ENCODE measurements around the gene UBAC2.
"Not testable (repeated sequence)": the region's sequence is repeated elsewhere in the genome, so short reads cannot be mapped to it uniquely, and the experiment has no call there.

UBAC2 gene

DNA sequence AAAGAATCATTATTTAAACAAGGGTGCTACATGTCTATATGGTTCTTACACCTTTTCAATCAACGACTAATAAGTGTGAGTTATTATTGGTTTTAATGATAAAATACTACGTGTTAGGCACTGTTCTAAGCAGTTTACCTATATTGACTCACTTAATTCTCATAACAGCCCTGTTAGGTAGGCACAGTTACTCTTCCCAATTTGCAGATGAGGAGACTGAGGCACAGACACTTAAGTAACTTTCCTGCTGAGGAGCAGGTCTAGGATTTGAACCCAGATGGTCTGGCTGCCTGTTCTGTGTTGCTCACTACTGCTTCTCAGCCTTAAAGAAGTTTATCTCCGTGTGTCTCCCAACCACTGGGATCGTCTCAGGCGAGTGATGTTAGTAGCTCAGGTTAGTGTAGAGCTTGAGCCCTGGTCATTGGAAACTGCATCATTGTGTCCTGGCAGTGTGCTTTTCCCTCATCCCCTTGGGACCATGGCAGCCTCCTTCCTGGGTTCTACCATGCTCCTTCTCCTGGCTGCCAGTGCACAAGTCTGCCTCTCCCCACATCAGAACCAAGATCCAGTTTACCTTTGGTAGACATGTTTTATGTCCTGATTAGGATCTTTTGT is 10.9 kb downstream of the UBAC2 start:
- DNase-seq (ENCODE audit: low read depth in 2 of 2, low spot score in 1 of 2), result no peak

DNA sequence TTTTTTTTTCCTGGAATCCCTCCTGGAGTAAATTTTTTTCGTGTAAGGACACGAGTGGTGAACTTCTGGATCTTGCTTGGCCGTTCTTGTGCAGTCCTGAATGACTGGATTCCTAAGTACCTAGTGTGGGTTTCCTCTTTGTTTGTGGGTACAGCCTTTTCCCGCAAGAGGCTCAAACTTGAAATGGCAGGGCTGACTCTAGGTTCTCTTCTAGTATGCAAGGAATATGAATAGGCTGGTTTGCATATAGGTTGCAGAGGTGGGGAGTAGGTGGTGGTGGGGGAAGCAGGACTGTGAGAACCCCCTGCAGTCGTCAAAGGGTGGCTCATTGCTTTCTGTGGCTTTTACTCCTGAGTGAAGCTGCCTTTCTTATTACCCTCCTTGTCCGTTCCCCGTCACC is 13.6 kb downstream of the UBAC2 start:
- peak in 1 of 2 donors; percentile 34 for DNase-seq (ENCODE audit: low read depth in 2 of 2, low spot score in 1 of 2)

DNA sequence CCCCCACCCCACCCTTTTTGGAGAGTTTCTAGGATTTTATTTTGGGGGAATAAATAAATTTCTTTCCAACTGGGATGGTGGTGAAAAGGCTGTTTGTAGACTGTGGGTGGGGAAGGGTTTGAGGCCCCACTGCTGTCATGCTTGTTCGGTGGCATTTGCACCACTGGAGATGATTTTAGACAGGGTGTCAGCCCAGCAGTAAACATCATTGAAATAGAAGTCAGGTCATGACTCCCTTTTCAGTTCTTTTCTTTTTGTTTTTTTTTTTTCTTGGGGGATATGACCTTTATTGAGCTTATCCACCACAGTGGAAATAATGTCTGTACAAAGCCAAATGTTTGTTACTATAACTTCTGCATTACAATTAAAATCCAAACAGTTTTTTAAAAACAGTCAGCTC is 14.1 kb downstream of the UBAC2 start:
- DNase-seq (ENCODE audit: low read depth in 2 of 2, low spot score in 1 of 2), result no peak

DNA sequence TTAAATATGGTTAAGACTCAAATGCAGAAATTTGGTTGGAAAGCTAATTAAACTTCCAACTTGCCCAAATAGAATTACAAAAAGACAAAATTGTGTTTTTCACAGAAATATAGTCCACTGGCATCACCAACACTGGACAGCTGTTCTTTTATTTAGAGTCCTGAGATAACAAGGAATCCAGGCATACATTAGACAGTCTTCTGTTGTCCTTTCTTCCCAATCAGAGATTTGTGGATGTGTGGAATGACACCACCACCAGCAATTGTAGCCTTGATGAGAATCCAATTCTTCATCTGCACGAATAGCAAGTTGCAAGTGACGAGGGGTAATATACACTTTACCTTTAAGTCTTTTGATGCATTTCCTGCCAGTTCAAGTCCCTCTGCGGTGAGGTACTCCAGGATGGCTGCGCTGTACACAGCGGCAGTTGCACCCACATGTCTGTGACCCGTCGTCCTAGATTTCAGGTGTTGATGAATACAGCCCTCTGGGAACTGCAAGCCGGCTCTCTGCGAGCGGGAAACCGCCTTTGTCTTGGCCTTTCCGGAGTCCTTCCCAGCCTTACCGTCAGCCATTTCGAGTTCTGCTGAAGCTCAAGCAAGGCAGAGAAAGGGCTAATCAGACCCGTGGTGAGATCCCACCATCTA is 14.7 kb downstream of the UBAC2 start:
- DNase-seq (ENCODE audit: low read depth in 2 of 2, low spot score in 1 of 2), result no peak

DNA sequence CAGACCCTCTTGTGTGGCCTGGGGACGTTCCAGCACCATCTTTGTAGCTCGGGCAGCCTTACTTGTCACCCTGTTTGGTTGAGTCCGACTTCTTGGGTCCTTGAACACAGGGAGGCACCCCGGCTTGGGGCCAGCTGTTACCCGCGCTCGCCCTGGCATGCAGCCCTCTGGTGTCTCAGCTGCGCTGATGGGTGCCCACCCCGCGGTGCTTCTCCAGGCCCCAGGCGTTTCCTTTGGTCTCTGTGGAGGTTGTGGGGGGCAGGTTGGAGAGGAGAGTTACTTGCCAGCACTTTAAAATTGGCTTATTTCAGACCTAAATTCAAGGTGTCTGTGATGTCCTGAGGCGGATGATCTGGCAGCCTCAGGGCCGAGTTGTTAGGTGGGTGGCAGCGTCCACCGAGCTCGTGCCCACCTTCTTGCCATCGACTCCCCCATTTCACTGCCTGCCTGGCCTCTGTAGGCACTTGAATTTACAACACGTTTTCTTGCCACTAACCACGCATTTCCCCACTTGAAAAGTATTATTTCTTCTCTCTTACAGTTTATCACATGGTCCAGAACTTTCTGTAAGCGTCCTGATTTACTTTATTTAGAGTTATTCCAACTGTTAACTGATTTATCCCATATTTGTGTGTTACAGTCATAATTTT is 16.9 kb downstream of the UBAC2 start:
- no peak for DNase-seq (ENCODE audit: low read depth in 2 of 2, low spot score in 1 of 2)

DNA sequence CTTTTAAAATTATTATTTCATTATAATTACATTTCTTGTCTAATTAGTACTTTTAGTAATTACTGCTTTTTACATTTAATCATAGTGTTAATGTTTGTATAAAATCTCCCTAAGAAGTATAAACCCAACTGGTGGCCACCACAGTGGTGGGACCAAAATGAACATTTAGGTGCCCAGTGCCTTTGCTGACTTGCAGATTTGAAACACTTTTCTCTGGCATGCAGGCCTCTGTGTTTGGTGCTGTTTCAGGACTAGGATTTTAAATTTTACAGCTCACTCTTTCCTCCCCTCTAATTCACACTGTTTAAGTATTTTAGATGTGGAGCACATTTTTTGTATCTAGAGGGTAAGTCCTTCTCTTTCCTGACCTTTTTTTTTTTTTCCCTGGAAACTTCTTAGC is 17.5 kb downstream of the UBAC2 start:
- DNase-seq (ENCODE audit: low read depth in 2 of 2, low spot score in 1 of 2), result no peak

DNA sequence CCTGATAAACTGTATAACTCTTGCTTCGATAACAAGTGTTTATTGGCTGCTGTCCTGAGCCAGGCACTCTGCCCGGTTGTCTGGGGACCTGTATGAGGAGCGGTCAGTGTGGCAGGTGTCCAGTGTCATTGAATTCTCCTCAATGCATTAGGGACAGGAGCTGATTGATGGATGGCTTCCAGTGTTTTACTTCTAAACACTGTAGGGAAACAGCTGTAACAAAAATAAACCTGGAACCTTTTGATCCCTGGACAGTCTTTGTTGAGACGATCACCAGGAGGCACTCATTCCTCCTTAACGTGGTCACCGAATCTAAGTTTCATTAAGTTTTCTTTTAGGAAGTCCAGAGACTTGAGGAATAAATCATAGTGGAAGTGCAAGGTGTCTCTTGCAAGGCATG is 17.9 kb downstream of the UBAC2 start:
- no peak for DNase-seq (ENCODE audit: low read depth in 2 of 2, low spot score in 1 of 2)

DNA sequence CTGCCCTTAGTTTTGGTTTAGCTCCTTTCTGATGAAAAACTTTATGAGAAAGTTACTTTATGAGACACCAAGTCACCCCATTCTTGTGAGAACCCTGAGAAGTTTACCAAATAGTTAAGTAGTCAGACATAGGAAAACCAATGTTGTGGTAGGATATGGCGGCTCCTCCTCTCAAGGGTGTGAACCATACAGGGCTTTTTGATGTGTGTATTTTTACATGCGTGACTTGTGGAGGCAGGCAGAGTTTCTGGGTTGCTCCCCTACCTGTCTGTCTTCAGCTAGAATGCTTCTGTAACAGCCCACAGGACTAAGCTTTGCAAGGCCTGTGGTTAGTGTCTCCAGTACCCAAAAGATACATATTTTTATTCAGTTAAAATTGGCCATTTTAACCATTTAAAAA is 18.3 kb downstream of the UBAC2 start:
- peak in 1 of 2 donors; percentile 46 for DNase-seq (ENCODE audit: low read depth in 2 of 2, low spot score in 1 of 2)

DNA sequence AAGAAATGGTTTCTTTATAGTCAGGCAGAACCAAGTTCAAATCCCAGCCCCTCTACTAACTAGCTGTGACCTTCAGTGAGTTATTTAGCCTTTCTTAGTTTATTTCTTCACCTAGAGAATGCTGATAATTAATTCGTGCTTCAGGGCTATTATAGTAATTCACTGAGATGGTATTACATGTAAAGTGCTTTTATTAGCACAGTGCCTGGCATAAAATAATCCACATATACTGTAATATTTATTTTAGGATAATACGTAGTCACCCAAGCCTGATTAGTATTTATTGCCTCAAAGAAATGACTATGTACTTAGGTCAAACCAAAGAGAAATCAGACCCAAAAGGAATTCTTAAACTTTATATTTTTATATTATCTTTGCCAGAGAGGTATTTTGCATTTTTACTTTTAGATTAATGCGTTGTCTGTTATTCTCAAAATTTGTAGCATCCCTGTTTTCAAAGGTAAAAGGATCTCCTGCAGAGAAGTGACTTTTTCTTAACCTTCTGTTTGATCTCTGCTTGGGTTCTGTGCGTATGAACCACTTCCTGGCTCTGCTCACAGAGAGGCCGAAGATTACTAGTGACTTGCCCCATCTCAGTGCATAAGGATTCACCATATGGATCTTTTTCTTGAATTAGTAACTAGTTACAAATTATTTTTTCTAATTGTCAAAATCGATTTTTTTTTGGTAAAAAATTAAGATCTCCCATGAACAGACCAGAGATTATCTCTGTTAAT is 19.7 kb downstream of the UBAC2 start:
- no peak for DNase-seq (ENCODE audit: low read depth in 2 of 2, low spot score in 1 of 2)

DNA sequence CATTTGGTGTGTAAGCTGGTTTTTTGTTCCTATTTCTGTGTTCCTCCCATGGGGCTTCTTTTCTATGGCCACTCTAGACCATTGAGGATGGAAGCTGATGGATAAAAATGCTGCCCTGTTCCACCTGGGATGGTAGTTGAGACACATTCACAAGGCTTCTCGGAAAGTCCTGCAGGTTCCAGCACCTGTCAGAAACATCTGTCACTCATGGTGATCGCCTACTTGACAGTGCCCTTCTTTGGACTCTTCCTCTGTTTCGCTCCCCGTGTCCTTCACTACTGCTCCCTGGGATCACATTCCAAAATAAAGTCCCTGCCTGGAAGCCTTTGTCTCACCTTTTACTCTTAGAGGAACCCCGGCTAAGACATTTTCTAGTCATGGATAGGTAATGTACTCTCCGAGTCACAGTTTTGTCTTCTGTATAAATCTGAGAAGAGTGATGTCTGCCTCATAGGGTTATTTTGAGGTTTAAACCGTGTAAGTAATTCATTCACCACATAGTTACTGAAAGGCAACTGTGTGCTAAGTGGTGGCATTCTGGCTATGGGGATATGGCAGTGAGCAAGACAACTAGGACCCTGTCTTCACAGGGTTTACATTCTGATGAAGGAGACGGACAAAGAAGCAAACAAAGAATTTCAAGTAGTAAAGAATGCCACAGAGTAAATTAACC is 21.0 kb downstream of the UBAC2 start:
- no peak for DNase-seq (ENCODE audit: low read depth in 2 of 2, low spot score in 1 of 2)

DNA sequence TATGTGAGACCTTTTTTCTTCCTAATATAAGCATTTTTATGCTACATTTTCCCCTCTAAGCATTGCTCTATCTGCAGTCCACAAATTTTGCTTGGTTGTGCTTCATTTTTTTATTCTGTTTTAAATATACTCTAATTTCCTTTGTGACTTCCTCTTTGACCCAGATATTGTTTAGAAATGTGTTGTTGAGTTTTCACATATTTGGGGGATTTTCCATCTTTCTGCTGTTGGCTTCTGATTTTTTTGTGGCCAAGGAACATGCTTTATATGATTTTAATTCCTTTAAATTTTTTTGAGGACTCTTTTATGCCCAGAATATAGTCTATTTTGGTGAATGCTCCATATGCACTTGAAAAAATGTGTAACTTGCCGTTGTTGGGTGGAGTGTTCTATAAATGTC is 22.9 kb downstream of the UBAC2 start:
- DNase-seq (ENCODE audit: low read depth in 2 of 2, low spot score in 1 of 2), result no peak

DNA sequence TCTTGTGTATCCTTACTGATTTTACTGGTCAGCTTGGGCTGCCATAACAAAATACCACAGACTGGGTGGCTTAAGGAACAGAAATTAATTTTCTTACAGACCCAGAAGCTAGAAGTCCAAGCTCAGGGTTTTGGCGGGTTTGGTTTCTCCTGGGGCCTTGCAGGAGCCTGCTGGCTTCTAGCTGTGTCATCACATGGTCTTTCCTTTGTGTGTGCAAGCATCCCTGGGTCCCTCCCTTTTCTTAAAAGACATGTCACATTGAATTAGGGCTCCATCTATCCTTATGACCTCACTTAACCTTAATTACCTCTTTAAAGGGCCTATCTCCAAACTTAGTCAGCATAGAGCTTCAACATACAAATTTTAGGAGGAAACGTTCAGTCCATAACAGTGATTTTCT is 23.4 kb downstream of the UBAC2 start:
- DNase-seq (ENCODE audit: low read depth in 2 of 2, low spot score in 1 of 2), result no peak

DNA sequence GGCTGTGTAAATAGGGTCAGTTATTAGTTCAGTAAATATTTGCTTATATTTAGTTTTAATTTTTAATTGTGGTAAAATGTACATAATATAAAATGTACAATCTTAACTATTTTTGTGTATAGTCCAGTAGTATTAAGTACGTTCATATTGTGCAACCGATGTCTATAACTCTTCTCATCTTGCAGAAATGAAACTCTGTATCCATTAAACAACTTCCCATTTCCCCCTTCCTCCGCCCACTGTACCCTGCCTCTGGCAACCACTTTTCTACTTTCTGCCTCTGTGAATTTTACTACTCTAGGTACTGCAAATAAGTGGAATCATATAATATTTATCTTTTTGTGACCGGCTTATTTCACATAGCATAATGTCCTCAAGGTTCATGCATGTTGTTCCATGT is 24.4 kb downstream of the UBAC2 start:
- DNase-seq (ENCODE audit: low read depth in 2 of 2, low spot score in 1 of 2), result no peak

DNA sequence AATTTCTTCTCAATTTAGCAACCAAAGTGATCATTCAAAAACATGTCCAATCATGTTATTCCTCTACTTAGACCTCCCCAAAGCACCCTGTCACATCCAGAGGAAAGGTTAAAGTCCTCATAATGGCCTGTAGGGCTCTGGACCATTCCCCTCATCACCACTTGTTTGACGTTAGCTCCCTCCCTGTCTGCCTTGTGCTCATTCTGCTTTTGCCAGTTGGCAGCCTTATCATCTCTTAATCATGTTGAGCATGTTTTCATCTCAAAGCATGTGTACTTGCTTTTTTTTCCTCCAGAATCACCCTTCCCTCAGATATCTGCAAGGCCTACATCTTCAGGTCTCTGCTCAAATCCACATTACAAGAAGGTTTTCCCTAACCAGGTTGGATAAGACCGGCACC is 25.9 kb downstream of the UBAC2 start:
- DNase-seq (ENCODE audit: low read depth in 2 of 2, low spot score in 1 of 2), result no peak

DNA sequence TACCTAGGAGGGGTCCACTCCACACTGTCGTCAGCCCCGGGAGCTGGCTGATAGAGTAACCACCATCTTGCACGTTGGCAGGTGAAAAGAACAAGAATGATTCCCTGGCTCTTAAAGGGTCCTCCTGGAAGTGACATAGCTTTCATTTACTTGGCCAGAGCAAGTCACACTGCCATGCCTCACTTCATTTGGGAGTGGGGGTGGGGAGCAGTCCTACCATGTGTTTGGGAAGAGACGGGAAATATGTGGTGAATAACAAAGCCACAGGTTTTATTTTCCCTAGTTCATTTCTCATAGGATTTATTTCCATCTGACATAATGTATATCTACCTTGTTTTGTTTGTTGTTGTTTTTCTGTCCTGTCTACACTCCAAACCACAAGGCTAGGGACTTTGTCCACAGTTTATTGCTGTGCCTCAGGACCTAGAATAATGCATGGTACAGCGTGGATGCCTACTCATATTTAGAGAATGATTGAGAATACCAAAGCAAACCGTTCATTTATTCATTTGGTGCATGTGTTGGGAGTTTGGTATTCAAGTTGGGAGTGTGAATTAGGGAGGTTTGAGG is 26.8 kb downstream of the UBAC2 start:
- DNase-seq (ENCODE audit: low read depth in 2 of 2, low spot score in 1 of 2), result no peak

DNA sequence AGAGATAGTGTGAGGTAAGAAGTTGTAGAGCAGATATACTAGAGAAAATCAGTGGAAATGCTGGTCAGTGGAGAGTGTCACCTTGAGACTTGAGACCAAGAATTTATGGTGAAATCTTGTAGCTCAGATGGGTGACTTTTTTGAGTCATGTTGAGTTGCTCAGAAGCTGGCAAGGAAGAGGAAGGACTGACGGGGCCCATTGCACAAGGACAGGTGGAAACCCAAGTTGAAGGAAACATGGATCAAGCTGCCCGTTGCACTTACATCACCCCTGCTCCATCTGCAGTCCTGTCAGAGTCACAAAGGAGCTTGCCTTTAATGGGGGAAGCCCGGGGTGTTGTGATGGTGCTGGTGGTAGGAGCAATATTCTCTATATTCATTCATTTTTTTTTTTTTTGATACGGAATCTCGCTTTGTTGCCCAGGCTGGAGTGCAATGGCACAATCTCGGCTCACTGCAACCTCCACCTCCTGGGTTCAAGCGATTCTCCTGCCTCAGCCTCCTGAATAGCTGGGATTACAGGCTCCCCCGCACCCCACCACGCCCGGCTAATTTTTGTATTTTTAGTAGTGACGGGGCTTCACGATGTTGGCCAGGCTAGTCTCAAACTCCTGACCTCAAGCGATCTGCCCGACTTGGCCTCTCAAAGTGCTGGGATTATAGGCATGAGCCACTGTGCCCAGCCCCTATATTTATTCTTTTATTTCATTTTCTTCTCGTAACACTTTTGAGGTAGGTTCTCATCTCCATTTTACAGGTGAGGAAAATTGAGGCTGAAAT is 27.4 kb downstream of the UBAC2 start:
- no peak for DNase-seq (ENCODE audit: low read depth in 2 of 2, low spot score in 1 of 2)

DNA sequence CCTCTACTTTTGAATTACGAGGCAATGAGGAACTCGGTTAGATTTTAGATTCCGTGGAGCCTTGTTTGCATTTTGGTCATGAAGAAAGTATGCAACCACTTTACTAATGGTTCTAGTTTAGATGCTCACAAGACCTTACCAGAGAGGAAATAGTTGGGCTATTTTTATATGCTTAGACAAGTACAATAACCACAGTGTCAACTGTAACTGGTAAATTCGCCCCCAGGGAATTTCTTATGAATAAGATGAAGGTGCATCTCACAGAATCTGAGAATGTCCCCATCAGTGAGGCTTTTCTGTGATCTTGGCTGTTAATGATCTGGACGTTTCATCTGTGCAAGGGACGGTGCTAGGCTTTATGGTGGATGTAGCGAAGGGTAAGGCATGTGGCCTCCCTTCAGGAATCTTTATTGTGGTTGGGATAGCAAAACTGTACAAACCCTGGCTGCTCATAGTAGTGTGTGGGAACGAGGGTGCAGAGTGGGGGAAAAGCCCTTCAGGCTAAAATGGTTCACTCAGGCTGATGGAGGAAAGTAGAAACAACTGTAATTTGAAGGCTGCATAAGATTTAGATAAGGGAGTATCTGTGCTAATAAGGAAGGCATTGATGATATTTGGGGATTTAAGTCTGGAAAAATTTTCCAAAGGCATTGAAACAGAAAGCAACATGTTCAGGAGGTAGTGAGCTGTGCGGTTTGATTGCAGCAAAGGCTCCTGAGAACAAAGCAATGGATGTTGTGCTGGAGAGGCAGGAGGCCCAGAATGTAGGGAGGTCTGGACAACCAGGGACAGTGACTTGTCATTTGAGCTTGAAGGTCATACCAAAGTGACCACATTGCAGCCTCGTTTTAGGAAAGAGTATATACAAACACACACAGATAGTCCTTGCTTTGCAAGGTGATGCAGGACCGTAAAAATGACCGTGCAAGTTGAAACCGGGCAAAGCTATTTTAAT is 28.4 kb downstream of the UBAC2 start:
- DNase-seq (ENCODE audit: low read depth in 2 of 2, low spot score in 1 of 2), result no peak

DNA sequence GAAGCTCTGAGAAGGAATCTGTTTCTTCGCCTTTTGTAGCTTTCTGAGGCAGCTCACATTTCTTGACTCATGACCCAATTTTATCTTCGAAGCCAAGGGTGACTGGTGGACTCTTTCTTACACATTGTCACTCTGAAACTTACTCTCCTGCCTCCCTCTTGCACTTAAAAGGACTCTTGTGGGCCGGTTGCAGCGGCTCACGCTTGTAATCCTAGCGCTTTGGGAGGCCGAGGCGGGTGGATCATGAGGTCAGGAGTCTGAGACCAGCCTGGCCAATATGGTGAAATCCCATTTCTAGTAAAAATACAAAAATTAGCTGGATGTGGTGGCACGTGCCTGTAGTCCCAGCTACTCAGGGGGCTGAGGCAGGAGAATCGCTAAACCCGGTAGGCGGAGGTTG is 29.9 kb downstream of the UBAC2 start:
- DNase-seq (ENCODE audit: low read depth in 2 of 2, low spot score in 1 of 2), result not testable (repeated sequence)

DNA sequence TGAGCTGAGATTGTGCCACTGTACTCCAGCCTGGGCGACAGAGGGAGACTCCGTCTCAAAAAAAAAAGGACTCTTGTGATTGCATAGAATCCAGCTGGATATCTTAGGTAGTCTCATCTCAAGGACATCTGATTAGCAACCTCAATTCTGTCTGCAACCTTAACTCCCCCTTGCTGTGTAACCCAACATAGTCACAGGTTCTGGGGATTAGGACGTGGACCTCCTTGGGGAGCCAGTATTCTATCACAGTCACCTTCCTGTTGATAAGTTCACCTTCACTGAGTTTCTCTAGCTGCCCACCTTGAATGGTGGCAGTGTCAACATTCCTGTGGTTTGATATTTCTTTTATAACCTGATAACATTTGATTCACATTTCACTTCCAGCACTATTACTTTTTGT is 30.3 kb downstream of the UBAC2 start:
- no peak for DNase-seq (ENCODE audit: low read depth in 2 of 2, low spot score in 1 of 2)
